ENCODE results near the gene SYT1.

Gene SYT1

DNA sequence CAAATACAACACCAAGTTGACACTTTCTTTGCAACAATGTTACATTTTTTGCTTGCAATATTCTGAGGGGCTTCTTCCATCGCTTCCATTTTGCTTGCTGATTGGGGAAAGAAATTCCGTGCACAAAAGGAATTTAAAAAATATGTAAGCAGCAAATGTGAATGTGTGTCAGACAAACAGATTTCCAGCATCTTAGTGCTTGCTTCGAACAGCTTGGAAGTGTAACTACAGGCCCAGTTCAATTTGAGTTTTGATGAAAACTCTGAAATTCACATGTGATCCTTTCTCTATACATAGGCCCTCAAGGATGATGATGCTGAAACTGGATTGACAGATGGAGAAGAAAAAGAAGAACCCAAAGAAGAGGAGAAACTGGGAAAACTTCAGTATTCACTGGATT, 427.1 kb downstream of the SYT1 start:
- DNase-seq: no peak

DNA sequence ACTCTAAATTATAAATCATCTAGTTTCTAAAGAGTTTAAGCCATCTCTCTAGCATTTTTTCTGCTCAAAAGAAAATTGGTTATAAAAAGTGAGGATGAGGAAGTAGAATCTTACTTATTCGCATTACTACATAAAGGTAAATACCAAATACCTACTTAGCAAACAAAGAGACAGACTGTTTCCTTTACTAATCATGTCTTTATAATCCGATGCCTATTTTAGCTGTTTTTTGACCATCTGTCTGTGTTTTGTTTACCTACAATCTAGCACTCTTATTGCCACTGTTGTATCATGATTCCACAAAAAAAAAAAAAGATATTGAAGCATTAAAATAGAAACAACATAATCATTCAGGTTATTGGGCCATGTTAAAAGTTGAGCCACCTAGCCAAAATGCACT, 430.0 kb downstream of the SYT1 start:
- DNase-seq: no peak

DNA sequence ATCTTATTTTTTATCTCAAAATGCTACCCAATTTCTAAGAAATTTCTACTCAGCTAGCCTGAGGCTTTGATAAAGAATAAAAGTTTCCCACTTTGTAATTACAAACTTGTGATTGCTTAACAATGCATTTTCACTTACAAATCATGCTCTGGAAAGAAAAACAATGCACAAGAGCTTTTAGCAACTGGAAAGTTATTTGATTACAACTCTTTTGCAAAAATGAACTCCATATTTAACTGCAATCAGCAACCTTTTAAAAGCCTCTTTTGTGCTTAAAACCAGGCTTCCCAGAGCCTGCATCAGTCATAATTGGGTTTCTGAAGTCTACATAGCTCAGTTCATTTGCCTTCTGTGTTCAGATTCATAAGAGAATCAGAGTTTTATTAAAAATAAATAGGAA, 431.0 kb downstream of the SYT1 start:
- DNase-seq: no peak

DNA sequence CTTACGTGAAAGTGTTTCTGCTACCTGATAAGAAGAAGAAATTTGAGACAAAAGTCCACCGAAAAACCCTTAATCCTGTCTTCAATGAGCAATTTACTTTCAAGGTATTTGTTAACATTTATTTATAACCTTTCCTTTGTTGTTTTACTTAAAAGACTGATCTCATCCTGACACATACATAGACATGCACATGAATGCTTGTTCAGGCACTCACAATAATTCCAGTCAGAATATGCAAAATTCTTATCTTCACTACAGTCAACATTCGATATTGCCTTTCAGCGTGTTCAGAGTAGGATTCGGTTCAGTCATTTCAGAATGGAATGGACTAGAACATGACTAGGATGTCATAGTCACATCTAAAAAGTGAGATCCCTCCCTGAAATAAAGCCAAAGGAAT, 431.6 kb downstream of the SYT1 start:
- no peak for DNase-seq

DNA sequence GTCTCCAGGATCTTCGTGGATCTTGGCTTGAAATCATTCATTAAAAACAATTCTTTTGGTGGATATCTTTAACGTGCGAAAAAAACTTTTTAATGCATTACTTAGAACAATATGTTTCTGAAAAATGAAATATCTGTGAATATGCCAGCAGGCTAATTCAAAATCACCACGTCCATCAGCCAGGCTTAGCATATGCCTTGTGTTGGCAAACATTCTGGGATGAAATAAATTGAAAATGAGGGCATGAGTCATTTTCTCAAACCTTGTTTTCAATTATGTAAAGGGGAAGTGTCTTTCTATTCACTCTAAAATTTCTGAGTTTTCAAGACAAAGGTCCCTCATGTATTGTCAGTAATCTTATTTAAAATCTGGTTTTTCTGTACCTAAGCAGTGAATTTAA, 432.3 kb downstream of the SYT1 start:
- no peak for DNase-seq

DNA sequence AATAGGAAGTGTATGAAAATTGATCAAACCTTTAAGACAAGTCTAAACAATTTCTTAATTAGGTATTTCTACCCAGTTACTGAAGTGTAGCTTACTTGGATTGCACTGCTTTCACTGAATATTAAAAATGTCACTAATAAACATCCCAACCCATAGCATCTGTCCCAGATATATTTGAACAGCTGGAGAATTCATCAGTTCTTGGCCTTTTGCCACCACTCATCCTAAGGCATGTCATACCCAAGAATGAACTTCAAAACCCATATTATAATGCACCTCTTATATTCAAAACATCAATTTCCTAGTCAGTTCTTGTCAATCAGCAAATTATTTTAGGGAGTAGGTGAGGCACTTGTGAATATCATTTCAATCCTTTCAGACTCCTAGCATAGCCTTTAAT, 433.9 kb downstream of the SYT1 start:
- no peak for DNase-seq

DNA sequence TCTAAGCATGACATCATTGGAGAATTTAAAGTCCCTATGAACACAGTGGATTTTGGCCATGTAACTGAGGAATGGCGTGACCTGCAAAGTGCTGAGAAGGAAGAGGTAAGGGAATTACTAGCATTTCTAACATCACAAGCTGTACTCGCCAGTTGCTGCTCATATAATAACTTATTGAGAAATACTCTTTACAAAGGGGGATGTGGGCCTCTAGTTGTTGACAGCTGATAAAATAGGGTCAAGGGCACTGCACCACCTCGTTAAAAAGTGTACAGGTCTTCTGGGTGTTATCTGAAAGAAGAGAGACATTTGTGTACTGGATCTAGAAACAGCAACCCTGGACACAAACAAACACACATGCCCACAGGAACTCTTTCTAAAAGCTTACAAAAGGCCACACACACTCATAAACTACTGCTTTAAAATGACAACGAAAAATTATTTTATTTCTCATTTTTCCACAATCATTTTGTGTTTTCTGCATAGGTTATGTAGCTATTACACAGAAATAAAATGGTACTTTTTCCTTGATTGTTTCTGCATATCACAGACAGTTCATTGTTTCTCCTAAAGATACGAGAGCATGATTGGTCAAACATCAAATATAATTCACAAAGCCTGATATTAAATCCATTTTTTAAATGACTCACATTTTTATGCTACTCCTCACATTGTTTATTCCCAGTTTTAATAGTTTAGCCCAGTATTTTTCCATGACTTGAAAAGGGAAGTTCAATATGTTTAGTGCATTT, 435.0 kb downstream of the SYT1 start:
- no peak for DNase-seq

DNA sequence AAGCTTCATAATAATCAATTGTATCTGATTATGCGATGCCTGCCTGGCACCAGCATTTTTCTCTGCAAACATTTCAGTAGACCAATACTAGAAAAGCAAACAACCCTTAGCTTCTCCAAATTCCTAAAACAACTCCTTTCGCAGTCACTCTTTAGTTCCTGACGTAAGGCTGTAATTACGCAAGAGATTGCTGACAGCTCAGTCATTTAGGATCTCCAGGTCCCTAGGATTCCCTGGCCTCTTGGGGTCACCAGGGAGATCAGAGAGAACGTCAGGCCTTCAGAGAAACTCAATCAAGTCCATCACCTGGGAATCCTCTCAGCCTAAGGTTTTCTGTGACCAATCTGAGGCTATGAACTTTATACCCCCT, 435.6 kb downstream of the SYT1 start:
- DNase-seq: no peak

DNA sequence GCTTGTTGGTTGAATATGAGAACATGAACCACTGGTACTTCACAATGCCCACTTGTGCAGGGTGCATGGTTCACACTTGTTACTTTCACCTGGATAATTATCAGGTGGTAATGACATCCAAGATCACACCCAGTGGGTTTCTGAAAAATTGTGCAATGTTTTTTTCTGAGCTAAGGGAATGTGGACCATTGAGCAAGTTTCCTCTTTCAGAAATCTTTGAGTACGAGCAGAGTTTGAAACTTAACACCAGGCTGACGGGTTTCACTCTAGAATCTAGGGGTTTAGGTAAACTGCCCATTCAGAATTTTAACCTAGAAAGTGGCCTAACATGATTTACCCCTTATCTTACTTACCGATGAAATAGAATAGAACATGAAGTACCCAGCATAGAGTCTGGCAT, 436.6 kb downstream of the SYT1 start:
- DNase-seq: no peak

DNA sequence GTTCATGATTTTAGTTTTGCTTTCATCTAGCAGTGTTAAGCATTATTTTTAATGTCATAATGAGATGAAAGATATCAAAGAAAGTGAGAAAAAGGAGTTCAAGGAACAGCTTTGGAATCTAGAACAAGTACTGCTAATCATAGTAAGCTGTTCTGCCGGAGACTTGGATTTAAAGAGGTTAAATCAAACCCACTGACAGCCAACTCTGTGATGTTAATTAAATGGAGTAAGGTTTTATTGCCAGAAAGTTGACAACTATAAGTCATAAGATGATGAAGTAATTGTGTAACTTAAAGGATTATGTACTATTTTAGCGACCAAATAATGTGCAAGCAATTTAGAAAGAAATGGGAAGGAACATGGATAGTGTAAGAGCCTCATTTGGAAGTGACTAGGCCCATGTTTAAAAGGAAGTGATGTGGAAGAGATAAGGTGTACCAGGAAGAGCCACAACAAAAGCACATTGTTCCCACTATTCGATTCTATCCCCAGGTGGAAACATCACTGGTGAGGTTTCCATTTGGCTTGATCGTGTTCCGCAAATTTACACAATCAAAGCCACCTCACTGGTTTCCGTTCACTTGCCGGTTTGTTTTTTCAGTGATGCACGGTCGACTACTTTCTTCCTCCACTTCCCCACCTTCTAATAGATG, 437.7 kb downstream of the SYT1 start:
- no peak for DNase-seq

DNA sequence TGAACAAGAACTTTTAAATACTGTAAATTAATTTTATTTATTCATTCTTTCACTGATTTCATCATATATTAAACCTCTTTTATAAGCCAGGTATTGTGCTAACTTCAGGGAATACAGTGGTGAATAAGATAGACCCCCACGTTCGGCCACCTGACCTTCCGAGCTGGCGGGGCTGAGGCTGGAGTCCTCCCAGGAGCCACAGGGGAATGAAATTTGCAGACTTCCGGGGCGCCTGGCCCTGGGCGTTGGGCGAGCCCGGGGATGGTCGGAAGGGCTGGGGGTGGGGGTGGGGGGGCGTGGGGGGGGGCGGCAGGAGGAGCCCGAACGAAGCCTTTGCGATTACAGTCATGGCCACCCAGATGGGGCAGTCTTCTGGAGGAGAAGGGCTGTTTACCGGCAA, 442.8 kb downstream of the SYT1 start:
- DNase-seq: no peak

DNA sequence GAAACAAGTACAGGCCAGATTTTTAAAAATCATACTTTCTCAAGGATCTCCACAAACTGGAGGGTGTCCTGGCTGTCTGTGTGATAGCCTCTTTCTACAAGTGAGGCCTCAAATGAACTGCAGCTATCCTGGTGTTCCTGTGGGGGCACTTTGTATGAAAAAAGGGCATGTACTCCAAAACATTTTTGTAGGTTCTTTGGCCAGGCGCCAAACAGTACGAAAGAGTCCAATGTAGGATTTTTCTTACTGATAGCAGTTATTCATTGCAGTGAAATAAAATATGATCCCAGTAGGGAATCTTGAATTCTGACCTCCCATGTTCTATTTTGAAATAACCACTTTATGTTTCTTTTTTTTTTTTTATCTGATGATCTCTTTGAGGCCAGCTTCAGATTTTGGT, 444.5 kb downstream of the SYT1 start:
- DNase-seq: no peak

DNA sequence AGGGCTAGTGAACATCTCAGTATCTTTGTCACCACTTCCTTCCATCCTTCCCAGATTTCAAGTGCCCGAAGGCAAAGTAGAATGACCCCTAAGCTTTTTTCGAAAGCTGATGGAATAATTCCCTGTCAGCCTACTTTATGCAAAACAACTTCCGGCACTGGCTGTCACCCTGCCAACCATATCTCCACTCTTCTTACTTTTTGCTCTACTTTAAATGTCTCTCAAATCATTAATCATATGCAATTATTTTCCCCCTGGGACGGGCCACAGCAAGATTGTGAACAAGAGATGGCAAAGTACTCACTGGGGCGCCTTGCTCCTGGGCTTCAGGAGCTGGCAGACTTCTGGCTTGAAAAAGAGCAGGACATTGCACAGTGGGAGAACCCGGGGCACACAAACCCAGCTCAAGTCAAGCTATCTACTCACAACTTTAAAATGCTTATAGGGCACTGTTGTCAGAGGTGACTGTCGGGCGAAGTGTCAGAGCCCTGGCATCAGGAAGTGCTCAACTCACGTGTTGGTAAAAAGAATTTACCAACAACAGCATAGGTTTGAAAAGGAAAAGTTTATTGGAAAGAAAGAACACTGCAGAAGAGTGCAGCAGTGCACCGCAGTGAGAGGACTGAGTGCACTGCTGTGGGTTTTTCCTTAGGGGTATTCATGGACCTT, 452.7 kb downstream of the SYT1 start:
- no peak for DNase-seq

DNA sequence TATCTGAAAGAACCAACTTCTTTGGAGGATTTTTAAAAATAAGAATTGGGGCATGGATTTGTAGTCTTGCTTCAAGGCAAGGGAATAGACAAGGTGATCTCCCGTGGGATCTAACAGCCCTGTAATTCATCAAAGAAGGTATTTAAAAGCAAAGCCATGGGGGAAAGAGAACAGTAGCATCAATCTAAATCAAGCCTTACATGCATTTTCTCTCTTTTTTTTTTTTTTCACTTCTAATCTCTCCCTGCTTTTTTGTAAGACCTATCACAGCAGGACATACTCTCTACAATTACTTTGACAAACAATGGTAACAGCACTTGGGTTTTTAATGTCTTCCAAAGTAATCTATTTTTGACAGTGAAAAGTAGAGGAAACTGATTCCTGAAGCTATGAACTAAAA, 458.3 kb downstream of the SYT1 start:
- DNase-seq: no peak

DNA sequence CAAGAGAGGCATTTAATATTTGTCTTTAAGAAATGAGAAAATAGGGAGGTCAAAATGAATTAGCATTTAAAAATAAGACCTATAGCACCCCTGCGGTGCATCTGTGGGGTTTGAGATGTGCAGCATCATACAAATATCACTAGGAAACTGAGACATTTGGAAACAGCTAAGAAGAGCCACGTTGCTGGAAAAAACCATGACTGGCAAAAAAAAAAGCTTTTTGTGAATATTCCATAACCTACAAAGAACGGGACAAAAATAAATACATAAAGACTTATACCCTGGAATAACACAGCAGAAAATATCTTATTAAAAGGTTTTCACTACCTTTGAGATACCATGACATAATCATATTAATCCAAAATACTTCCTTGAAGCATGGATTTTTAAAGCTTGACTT, 460.0 kb downstream of the SYT1 start:
- no peak for DNase-seq

DNA sequence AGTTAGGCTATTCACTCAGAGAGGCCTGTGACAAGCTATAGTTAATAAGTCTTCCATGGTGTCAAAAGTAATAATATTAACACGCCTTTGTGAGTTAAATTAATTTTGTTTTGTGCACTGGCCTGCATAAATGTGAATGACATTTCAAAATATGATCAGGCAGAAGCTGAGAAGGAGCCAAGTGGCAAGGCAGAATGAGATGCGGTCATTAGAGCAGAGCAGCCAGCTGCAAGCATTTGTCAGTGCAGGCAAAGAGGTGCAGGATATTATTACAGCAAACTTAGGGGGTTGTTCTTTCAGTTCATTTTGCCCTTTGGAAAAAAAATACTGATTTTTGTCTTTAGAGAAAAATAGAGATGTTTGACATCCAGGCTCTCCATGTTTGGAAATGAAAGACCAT, 461.6 kb downstream of the SYT1 start:
- DNase-seq: no peak

DNA sequence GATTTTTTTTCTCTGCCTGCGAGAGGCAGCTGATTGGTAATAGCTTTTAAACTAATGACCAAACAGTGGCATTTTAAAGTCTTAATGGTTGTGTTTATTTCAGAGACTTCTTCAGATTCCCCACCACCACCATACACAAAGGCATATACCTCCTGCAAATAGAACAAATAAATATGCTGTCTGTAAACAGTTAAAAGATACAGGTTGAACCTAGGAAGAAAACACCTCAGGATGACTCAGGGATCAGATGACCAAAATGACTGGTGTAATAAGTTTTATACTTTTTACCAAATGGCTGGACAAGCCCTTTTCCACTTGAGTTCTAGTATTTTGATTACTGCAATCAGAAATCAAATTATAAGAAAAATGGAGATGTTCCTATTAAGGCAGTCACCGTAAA, 462.1 kb downstream of the SYT1 start:
- no peak for DNase-seq

DNA sequence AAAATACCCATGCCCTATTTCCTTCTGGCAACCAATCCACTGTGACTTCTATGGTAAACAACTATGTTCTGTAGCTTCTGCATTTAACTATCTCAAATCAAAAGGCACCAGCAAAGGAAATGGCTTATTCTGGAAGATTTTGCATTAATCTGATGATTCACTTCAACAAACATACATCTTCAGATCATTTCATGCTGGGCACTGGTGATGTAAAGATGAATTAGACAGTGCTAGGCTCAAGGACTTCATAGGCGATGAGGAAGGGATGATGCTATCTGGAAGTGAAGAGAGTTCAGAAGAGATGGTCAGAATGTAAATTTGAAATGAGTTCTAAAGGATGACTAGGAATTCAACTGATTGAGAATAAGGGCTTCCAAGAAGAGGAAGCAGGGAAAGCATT, 462.9 kb downstream of the SYT1 start:
- DNase-seq: no peak

DNA sequence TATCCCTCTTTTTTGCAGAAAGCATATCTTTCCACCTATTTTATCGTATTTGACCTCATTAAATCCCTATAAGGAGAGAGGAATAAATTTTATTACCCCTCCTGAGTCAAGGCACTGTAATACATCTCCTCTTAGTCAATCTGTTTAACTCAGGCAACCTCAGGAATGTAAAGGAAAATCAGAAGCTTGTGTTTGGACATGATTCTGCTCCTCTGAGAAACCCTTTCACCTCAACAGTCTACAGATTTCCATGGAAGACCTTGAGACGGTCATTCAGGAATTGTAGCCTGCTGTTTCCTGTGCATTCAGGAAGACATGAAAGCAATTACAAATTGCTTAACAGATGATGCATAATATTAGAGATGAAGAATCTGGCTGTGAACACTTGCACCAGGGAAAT, 465.4 kb downstream of the SYT1 start:
- DNase-seq: no peak

DNA sequence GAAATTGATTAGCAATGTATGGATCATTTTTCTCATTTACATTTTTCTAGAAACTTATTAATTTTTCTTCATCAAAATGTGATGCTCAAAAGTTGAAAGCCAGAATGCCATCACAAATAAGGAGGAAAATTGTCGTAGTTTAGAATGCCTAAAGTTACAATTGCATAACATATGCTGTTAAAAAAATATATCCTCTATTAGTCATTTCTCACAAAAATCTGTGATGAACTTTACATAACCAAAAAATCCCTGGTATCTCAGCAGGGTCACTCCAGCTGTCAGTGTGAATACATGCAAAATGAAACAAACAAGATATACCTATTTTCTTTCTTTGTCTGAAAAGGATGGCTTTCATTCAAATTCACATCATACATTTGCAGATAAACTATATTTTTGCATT, 467.3 kb downstream of the SYT1 start:
- DNase-seq: no peak

DNA sequence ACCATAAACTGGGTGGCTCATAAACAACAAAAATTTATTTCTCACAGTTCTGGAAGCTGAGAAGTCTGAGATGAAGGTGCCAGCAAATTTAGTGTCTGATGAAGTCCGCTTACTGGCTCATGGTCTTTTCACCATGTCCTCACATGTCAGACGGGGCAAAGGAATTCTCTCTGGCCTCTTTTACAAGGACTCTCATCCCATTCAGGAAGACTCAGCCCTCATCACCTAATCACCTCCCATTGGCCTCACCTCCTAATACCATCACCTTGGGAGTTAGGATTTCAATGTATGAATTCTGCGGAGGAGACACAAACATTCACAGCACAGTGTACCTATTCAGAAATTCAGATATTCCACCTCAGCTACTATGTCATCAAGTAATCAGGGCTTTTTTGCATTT, 468.6 kb downstream of the SYT1 start:
- no peak for DNase-seq

DNA sequence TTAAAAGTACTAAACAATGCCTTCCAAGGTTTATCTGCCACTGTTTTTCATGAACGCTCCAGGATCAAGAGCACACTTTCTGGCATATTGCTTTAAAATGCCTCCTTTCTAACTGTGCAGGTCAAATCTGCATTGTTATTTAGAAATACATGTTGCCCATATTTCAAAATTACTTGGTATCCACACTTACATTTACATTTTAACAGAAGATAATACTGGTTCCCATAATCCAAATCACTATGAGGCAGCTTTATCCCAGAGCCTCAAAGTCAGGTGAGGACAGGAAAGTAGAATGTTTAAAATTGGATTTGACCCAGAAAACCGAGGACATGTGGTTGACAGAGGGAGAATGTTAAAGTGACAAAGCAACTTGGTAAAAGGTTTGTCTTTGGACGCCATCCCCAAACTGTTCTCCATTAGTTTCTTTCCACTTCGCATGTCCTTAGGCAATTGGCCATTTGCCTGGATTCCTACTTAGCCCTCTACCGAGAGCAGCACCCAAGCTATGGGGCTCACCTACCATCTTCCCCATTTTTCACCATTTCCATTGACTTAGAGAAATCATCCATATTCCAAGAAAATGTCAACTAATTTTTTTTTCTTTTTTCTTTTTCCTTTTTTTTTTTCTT, 473.2 kb downstream of the SYT1 start:
- DNase-seq: no peak
